H9 (cell line): ENCODE results near the gene HAO1. TPM values are rescaled to one million over a fixed set of nuclear protein-coding genes. Genes with fewer than 3 reads are reported as not detected.

ENCODE experiments used
- DNase-seq: peaks from one replicate; pipeline ENCODE4 v3.0.0-alpha.2; 2017
- H2AFZ ChIP-seq: one replicate; pipeline ENCODE4 v1.6.1; 2013; ENCODE audit warnings: mild to moderate bottlenecking, low read length, control low read depth, moderate library complexity
- H2AK5ac ChIP-seq: 2 replicates; pipeline ENCODE4 v1.6.1; 2013; ENCODE audit warnings: low read length, control low read depth, mixed read lengths; ENCODE audit not compliant: insufficient read length
- H2BK120ac ChIP-seq: one replicate; pipeline ENCODE4 v1.6.1; 2013; ENCODE audit warnings: low read depth, mild to moderate bottlenecking, low read length, control low read depth, inconsistent platforms; ENCODE audit not compliant: poor library complexity, severe bottlenecking
- H2BK12ac ChIP-seq: 2 replicates; pipeline ENCODE4 v1.6.1; 2013; ENCODE audit warnings: low read length, control low read depth, mixed read lengths, low read depth; ENCODE audit not compliant: insufficient read length
- H2BK15ac ChIP-seq: 2 replicates; pipeline ENCODE4 v1.6.1; 2013; ENCODE audit warnings: low read depth, low read length, control low read depth
- H2BK20ac ChIP-seq: one replicate; pipeline ENCODE4 v1.6.1; 2013; ENCODE audit warnings: low read depth, mild to moderate bottlenecking, low read length, control low read depth, inconsistent platforms; ENCODE audit not compliant: poor library complexity, severe bottlenecking
- H2BK5ac ChIP-seq: 2 replicates; pipeline ENCODE4 v1.6.1; 2013; ENCODE audit warnings: low read length, control low read depth, mixed read lengths; ENCODE audit not compliant: insufficient read length
- H3K14ac ChIP-seq: 2 replicates; pipeline ENCODE4 v1.6.1; 2013; ENCODE audit warnings: low read length, control low read depth; ENCODE audit not compliant: insufficient read depth
- H3K18ac ChIP-seq: 2 replicates; pipeline ENCODE4 v1.6.1; 2013; ENCODE audit warnings: low read depth, mild to moderate bottlenecking, mixed read lengths, low read length, control low read depth; ENCODE audit not compliant: insufficient read length
- H3K23ac ChIP-seq: 2 replicates; pipeline ENCODE4 v1.6.1; 2013; ENCODE audit warnings: low read length, control low read depth, mixed read lengths, low read depth; ENCODE audit not compliant: insufficient read length
- H3K23me2 ChIP-seq: 2 replicates; pipeline ENCODE4 v1.6.1; 2013; ENCODE audit warnings: low read depth, mild to moderate bottlenecking, mixed read lengths, low read length, control low read depth; ENCODE audit not compliant: insufficient read length, poor library complexity, severe bottlenecking
- H3K27ac ChIP-seq: 2 replicates; pipeline ENCODE4 v1.5.1; 2013; ENCODE audit warnings: low read length, control low read depth, mixed read lengths, low read depth; ENCODE audit not compliant: insufficient read length
- H3K27me3 ChIP-seq: 2 replicates; pipeline ENCODE4 v1.6.1; 2013; ENCODE audit warnings: low read length, control low read depth, inconsistent platforms; ENCODE audit not compliant: insufficient read depth
- H3K4ac ChIP-seq: 2 replicates; pipeline ENCODE4 v1.6.1; 2013; ENCODE audit warnings: low read depth, mild to moderate bottlenecking, control low read depth, inconsistent platforms, low read length, moderate library complexity
- H3K4me1 ChIP-seq: 2 replicates; pipeline ENCODE4 v1.6.1; 2013; ENCODE audit warnings: low read length, control low read depth, inconsistent platforms; ENCODE audit not compliant: insufficient read depth
- H3K4me2 ChIP-seq: 2 replicates; pipeline ENCODE4 v1.6.1; 2013; ENCODE audit warnings: low read length, control low read depth, mixed read lengths; ENCODE audit not compliant: insufficient read length, insufficient read depth
- H3K56ac ChIP-seq: 2 replicates; pipeline ENCODE4 v1.6.1; 2013; ENCODE audit warnings: low read depth, mild to moderate bottlenecking, mixed read lengths, low read length, control low read depth; ENCODE audit not compliant: insufficient read length
- H3K79me1 ChIP-seq: 2 replicates; pipeline ENCODE4 v1.6.1; 2013; ENCODE audit warnings: low read depth, mild to moderate bottlenecking, moderate library complexity, low read length, control low read depth, inconsistent platforms; ENCODE audit not compliant: insufficient read depth, poor library complexity, severe bottlenecking
- H3K79me2 ChIP-seq: 2 replicates; pipeline ENCODE4 v1.6.1; 2013; ENCODE audit warnings: low read length, control low read depth, inconsistent platforms; ENCODE audit not compliant: insufficient read depth
- H3K9ac ChIP-seq: 2 replicates; pipeline ENCODE4 v1.6.1; 2013; ENCODE audit warnings: low read length, control low read depth, mixed read lengths; ENCODE audit not compliant: insufficient read length; ENCODE audit errors: extremely low read depth
- H3K9me3 ChIP-seq: one replicate; pipeline ENCODE4 v1.6.1; 2013; ENCODE audit warnings: low read depth, low read length, inconsistent platforms; ENCODE audit not compliant: control insufficient read depth
- H3T11ph ChIP-seq: one replicate; pipeline ENCODE4 v1.6.1; 2013; ENCODE audit warnings: mild to moderate bottlenecking, low read length, control low read depth, inconsistent platforms
- H4K20me1 ChIP-seq: one replicate; pipeline ENCODE4 v1.6.1; 2013; ENCODE audit not compliant: control insufficient read depth, insufficient read length, insufficient read depth
- H4K5ac ChIP-seq: 2 replicates; pipeline ENCODE4 v1.6.1; 2013; ENCODE audit warnings: low read depth, mild to moderate bottlenecking, mixed read lengths, low read length, control low read depth; ENCODE audit not compliant: insufficient read length
- H4K8ac ChIP-seq: replicated peaks from 2 replicates; pipeline ENCODE4 v1.6.1; 2013; ENCODE audit warnings: low read length, control low read depth, mixed read lengths, low read depth; ENCODE audit not compliant: insufficient read length
- H4K91ac ChIP-seq: 2 replicates; pipeline ENCODE4 v1.6.1; 2013; ENCODE audit warnings: low read depth, mild to moderate bottlenecking, moderate library complexity, mixed read lengths, low read length, control low read depth; ENCODE audit not compliant: insufficient read length
- H3K27ac Mint-ChIP-seq, 3 experiments: 2 replicates in 2 of 3; 3 replicates in 1 of 3; pipeline ENCODE4 v1.8.0; 2020 to 2021; ENCODE audit warnings: mixed read lengths in 3 of 3, mild to moderate bottlenecking in 1 of 3, moderate library complexity in 1 of 3
- H3K27me3 Mint-ChIP-seq: 2 replicates; pipeline ENCODE4 v1.8.0; 2021; ENCODE audit warnings: low read depth, mild to moderate bottlenecking, moderate library complexity, mixed read lengths
- H3K36me3 Mint-ChIP-seq, 3 experiments: 2 replicates in 2 of 3; 3 replicates in 1 of 3; pipeline ENCODE4 v1.8.0; 2020 to 2021; ENCODE audit warnings: low read depth in 3 of 3, mixed read lengths in 3 of 3; ENCODE audit not compliant: insufficient read depth in 1 of 3
- H3K4me1 Mint-ChIP-seq, 2 experiments: 2 replicates each; pipeline ENCODE4 v1.8.0; 2020; ENCODE audit warnings: mixed read lengths in 2 of 2
- H3K4me3 Mint-ChIP-seq, 2 experiments: 2 replicates in 1 of 2; 3 replicates in 1 of 2; pipeline ENCODE4 v1.8.0; 2020 to 2021; ENCODE audit warnings: mild to moderate bottlenecking in 2 of 2, mixed read lengths in 2 of 2, moderate library complexity in 1 of 2
- H3K9me3 Mint-ChIP-seq, 2 experiments: 2 replicates in 1 of 2; 3 replicates in 1 of 2; pipeline ENCODE4 v1.8.0; 2020; ENCODE audit warnings: mild to moderate bottlenecking in 2 of 2, mixed read lengths in 2 of 2, moderate library complexity in 1 of 2
- CTCF ChIP-seq: fragments of 200-600 bp; sonication (generic); conservative IDR thresholded peaks from 3 replicates; pipeline ENCODE4 v1.8.0; 2021; ENCODE audit warnings: antibody characterized with exemption, mild to moderate bottlenecking
- WGBS: extraction: QIAGEN DNeasy Blood & Tissue Kit; methylation state at CpG from one replicate; pipeline ENCODE4 v1.1.7; 2013; ENCODE audit warnings: missing lambda C conversion rate, low lambda C conversion rate, mixed read lengths; ENCODE audit not compliant: insufficient read length; ENCODE audit errors: extremely low coverage; 5-methylcytosine and 5-hydroxymethylcytosine counted together
- total RNA-seq: library from RNA; stranded (reverse); gene quantifications from 2 replicates; pipeline ENCODE4 v1.2.1, GENCODE V29; 2021

Gene HAO1
- total RNA-seq, 1 experiment from 2014 or later, result not detected

- Histone ChIP-seq H3K14ac (no peak overlapping the region), H3K9ac (no peak overlapping the region), H4K91ac (no peak overlapping the region), H2BK120ac (no peak overlapping the region), H3K4me2 (no peak overlapping the region), H4K8ac (no peak overlapping the region), H4K5ac (no peak overlapping the region), H3K27ac (no peak overlapping the region), H3K79me2 (no peaks in the 10 kb centered on the region), H3K23ac (no peak overlapping the region), H4K20me1 (no peaks in the 10 kb centered on the region), H3K4ac (no peak overlapping the region), H3K23me2 (no peaks in the 10 kb centered on the region), H3K18ac (no peak overlapping the region), H2BK20ac (no peak overlapping the region), H2BK5ac (no peak overlapping the region), H2AK5ac (no peak overlapping the region), H3K4me1 (no peaks in the 10 kb centered on the region), H2BK12ac (no peak overlapping the region), H3T11ph (no peak overlapping the region), H3K9me3 (no peaks in the 10 kb centered on the region), H3K27me3 (no peaks in the 10 kb centered on the region), H2AFZ (no peak overlapping the region), H2BK15ac (no peak overlapping the region), H3K56ac (no peak overlapping the region), H3K79me1 (no peaks in the 10 kb centered on the region)
- no peak overlapping the region for H3K4me3 Mint-ChIP-seq
- no peak for DNase-seq
- no peaks in the 10 kb centered on the region for H3K4me1 Mint-ChIP-seq
- H3K36me3 Mint-ChIP-seq, result no peaks in the 10 kb centered on the region
- no peak for TF ChIP-seq CTCF
- no CpG with 5 or more reads among the region's 2 CpGs for WGBS
- no peaks in the 10 kb centered on the region for H3K9me3 Mint-ChIP-seq
- no peak overlapping the region for H3K27ac Mint-ChIP-seq
- peaks cover 1% of the 10 kb centered on the region; the same call in 1 of the 2 replicates for H3K27me3 Mint-ChIP-seq
Observed at GRCh38 chr20:7971536-7972280, 31.4 kb upstream of the HAO1 start.
